ENCODE measurements around the gene KLK8.

Gene KLK8

DNA sequence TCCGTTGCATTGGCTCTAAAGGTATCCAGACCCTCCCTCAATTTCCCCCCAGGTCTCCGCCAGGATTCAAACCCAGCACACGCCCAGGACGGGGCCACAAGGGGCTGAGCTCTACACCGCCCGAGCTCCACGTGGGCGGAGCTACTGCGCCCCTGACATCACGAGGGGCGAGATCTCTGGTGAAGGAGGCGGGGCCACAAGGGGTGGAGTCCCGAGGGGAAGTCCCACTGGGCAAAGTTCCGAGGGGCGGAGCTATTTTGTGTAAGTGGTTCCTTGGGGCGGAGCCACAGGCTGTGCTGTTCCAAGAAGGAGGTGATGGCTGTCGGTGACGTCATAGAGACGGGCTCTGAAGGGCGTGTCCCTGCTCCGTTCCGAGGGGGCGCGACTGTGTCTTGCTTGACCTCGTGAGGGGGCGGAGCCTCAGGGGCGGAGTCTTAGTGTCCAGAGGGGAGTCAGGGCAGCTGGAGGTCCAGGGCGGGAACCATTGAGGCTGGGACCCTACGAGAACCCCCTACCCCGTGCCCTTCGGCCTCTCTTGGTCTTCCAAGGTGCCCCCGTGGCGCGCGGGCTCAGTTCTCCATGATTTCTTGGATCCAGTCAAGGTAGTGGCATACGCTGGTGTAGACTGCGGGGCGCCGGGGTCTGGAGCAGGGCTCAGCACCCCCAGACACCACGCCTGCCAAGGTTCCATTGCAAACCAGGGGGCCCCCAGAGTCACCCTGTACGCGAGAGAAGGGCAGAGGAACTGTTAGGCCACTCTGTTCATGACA, 1.3 kb upstream of the KLK8 start:
- DNase-seq (ENCODE audit: extremely low read depth, low read depth) = no peak
- TF ChIP-seq, protein P1, sequence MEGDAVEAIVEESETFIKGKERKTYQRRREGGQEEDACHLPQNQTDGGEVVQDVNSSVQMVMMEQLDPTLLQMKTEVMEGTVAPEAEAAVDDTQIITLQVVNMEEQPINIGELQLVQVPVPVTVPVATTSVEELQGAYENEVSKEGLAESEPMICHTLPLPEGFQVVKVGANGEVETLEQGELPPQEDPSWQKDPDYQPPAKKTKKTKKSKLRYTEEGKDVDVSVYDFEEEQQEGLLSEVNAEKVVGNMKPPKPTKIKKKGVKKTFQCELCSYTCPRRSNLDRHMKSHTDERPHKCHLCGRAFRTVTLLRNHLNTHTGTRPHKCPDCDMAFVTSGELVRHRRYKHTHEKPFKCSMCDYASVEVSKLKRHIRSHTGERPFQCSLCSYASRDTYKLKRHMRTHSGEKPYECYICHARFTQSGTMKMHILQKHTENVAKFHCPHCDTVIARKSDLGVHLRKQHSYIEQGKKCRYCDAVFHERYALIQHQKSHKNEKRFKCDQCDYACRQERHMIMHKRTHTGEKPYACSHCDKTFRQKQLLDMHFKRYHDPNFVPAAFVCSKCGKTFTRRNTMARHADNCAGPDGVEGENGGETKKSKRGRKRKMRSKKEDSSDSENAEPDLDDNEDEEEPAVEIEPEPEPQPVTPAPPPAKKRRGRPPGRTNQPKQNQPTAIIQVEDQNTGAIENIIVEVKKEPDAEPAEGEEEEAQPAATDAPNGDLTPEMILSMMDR (IDR thresholded peaks at IDR 0.05; ENCODE audit: low read depth, low read length, missing control alignments) = no peak
- H3K4me3 ChIP-seq (replicated peaks; ENCODE audit: low read depth, low read length) = no peak overlapping the region

DNA sequence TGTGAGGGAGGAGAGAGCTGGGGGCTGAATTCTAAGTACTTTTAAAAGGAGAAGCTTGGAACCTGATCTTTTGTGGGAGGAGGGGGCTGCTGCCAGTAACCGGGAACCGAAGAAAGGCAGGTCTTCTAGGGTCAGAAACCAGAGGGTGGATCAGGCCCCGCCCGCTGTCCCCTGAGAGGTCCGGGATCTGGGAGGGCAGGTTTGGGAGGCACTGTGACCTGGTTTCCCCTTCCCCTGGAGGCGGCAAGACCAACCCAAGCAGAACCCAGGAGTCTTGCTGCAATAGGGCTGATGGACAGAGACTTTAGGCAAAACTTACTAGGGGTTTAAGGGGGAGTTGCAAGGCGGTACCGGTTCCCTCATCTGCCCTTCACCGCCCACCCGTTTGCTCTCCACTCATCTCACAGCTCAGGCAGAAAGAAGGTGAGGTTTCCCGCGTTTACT, 707 bp upstream of the KLK8 start:
- DNase-seq (ENCODE audit: extremely low read depth, low read depth) = no peak
- TF ChIP-seq, protein P1 (IDR thresholded peaks at IDR 0.05; ENCODE audit: low read depth, low read length, missing control alignments) = no peak
- no peak overlapping the region for H3K4me3 ChIP-seq (replicated peaks; ENCODE audit: low read depth, low read length)

DNA sequence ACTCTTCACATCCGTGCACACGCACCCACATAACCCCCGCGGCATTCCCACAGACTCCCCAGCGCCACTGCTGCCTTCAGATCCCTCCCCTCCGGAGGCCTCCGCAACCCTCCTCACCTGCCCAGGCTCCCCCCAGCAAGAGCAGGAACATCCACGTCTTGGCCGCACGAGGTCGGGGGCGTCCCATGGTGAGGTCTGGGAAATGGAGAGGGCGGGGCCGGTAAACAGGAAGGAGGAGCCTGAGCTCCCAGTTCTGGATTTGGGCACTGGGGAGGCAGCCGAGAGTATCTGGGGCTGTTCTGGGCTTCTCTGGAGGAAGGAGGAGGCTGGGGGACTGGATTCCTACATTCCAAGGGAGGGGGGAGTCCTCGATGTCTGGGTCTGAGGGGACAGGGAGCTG, 423 bp downstream of the KLK8 start:
- DNase-seq (ENCODE audit: extremely low read depth, low read depth) = no peak
- no peak overlapping the region for H3K4me3 ChIP-seq (replicated peaks; ENCODE audit: low read depth, low read length)
- TF ChIP-seq, protein P1 (IDR thresholded peaks at IDR 0.05; ENCODE audit: low read depth, low read length, missing control alignments) = no peak

DNA sequence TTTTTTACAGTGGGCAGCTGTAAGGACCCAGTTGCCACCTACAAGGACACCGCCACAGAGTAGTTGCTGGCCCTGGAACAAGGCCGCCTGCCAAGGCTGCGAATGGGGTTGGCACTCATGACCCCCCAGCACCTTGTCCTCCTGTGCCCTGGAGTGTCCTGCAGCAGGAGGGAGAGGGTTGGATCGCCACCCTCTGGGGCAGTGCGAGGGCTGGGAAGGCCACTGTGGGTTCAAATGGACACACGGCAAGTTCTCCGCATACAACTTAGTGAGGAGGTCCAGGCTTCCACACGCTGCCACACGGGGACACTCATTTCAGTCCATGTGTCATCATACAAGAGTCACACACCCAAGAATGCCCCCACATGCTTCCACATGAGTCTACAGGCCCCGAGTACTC, 978 bp downstream of the KLK8 start:
- H3K4me3 ChIP-seq (replicated peaks; ENCODE audit: low read depth, low read length) = no peak overlapping the region
- TF ChIP-seq, protein P1 (IDR thresholded peaks at IDR 0.05; ENCODE audit: low read depth, low read length, missing control alignments) = no peak
- DNase-seq (ENCODE audit: extremely low read depth, low read depth) = no peak

DNA sequence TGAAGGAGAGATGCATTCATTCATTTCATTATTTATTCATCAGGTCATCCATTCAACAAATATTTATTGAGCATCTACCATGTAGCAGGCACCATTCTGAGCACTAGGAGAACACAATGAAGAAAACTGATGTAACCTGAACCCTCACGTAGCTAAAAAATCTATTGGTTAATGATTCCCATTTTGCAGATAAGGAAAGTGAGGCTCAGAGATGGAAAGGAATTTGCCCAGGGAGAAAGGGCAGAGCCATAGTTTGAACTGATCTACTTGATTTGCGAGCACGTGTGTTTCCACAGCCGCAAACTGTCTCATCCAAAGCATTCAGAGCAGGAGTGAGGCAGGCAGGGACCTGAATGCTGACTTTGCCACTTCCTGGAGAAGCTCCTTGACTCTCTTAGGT, 2.7 kb downstream of the KLK8 start:
- TF ChIP-seq, protein P1 (IDR thresholded peaks at IDR 0.05; ENCODE audit: low read depth, low read length, missing control alignments) = no peak
- no peak for DNase-seq (ENCODE audit: extremely low read depth, low read depth)
- no peak overlapping the region for H3K4me3 ChIP-seq (replicated peaks; ENCODE audit: low read depth, low read length)

DNA sequence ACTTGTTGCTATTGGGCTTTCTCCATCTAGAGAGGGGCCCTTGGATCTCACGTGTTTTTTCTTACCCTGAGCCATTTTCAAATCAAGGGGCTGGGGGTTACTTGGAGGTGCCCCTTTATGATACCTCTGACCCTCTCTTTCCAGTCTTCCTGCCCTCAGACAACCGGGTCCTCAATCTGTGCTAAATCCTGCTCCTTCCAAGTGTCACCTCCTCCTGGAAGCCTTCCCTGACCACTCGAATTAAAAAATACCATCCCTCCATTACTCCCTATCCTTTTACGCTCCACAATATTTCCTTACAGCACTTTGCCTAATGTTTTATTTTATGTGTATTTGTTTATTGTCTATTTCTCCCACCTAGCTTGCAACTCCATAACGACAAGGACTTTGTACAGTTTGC, 3.3 kb downstream of the KLK8 start:
- TF ChIP-seq, protein P1 (IDR thresholded peaks at IDR 0.05; ENCODE audit: low read depth, low read length, missing control alignments) = no peak
- DNase-seq (ENCODE audit: extremely low read depth, low read depth) = no peak
- H3K4me3 ChIP-seq (replicated peaks; ENCODE audit: low read depth, low read length) = no peak overlapping the region

DNA sequence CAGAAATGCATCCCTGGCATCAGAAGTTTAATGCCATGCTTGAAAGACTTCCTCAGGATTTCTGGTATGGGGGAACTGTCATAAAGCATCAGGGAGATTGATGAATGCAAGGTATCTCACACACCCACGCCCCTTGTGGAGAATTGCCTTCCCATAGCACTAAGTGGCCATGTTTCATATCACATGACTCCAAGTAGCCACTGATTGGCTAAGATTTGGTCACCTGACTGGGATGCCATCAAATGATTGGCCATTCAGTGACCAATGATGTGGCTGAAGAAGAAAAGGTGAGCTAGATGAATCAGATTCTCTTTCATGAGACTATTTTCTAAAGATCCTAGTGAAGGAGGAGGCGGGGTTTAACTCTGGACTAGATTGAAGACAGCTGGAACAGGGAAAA, 7.3 kb downstream of the KLK8 start:
- TF ChIP-seq, protein P1 (IDR thresholded peaks at IDR 0.05; ENCODE audit: low read depth, low read length, missing control alignments) = no peak
- DNase-seq (ENCODE audit: extremely low read depth, low read depth) = no peak
- no peak overlapping the region for H3K4me3 ChIP-seq (replicated peaks; ENCODE audit: low read depth, low read length)
